HCT116 (cell line): ENCODE data around the gene PPP1R14C.

Source experiments
- CEBPB ChIP-seq: IDR thresholded peaks from 2 replicates; pipeline ENCODE4 v1.6.1; 2012; ENCODE audit warnings: low read depth
- CTCF ChIP-seq, 3 experiments: fragments of 200-600 bp in 1 of 3; sonication (generic) in 1 of 3; IDR thresholded peaks in 2 of 3; conservative IDR thresholded peaks in 1 of 3; 2 replicates each; pipeline ENCODE4 v1.5.1; 2012 to 2017; ENCODE audit warnings: low read depth in 2 of 3, low read length in 2 of 3, antibody characterized with exemption in 1 of 3, borderline replicate concordance in 1 of 3, control low read depth in 1 of 3, mild to moderate bottlenecking in 1 of 3, mixed read lengths in 1 of 3, mixed run types in 1 of 3, moderate library complexity in 1 of 3; ENCODE audit not compliant: insufficient read depth in 1 of 3
- MAX ChIP-seq: IDR thresholded peaks from 2 replicates; pipeline ENCODE4 v1.6.1; 2012
- POLR2A ChIP-seq: IDR thresholded peaks from 2 replicates; pipeline ENCODE4 v1.7.0; 2011; ENCODE audit warnings: borderline replicate concordance; ENCODE audit not compliant: insufficient read depth, insufficient read length; ENCODE audit errors: extremely low read depth

- no peak for TF ChIP-seq MAX
- no peak for TF ChIP-seq CTCF (IDR thresholded peaks at IDR 0.05 in 2 of 3, conservative IDR thresholded peaks at IDR 0.05 in 1 of 3; ENCODE audit: borderline replicate concordance in 1 of 3, insufficient read depth in 1 of 3, low read depth in 2 of 3, low read length in 2 of 3)
- no peak for TF ChIP-seq POLR2A
- no peak for TF ChIP-seq CEBPB
Observed at GRCh38 chr6:150176152-150176551, 33.3 kb downstream of the PPP1R14C start.
